Activated CD8-positive, alpha-beta memory T cell treated with anti-CD3 and anti-CD28 coated beads, Interleukin-2, amount 50 U/mL, for 48 hours (primary cell): ENCODE data around the gene CDC42EP2.

Source experiments
- DNase-seq: peaks from one replicate; pipeline ENCODE4 v3.0.0-alpha.2; 2020

The CDC42EP2 gene

GRCh38 chr11:65362320-65362931 lies 47.8 kb downstream of the CDC42EP2 start:
- no peak for DNase-seq

DNA sequence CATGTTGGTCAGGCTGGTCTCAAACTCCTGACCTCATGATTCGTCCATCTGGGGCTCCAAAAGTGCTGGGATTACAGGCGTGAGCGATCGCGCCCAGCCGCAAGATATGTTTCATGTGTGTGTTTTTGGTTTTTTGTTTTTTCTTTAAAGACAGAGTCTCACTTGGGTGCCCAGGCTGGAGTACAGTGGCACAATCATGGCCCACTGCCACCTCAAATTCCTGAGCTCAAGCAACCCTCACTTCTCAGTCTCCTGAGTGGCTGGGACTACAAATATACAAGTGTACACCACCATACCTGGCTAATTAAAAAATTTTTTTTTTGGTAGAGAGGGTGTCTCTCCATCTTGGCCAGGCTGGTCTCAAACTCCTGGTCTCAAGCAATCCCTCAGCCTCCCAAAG lies 48.3 kb downstream of the CDC42EP2 start:
- DNase-seq: no peak

DNA sequence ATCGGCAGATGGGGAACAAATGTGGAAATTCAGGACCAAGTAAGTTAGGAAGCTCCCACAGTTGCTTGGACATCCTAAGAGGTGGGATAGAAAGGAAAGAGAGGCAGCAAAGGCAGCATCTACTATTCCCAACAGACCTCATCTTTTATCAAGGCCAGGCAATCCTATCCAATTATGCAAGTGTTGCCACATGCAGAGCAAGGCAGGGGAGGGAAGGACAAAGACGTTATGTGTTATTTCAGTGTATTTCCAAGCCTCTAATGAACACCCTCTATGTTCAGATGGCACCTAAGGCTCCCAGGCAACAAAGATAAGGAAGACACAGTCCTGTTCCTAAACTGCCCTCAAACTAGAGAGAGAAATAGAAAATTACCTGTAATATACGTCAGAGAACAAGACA lies 49.1 kb downstream of the CDC42EP2 start:
- DNase-seq: no peak

DNA sequence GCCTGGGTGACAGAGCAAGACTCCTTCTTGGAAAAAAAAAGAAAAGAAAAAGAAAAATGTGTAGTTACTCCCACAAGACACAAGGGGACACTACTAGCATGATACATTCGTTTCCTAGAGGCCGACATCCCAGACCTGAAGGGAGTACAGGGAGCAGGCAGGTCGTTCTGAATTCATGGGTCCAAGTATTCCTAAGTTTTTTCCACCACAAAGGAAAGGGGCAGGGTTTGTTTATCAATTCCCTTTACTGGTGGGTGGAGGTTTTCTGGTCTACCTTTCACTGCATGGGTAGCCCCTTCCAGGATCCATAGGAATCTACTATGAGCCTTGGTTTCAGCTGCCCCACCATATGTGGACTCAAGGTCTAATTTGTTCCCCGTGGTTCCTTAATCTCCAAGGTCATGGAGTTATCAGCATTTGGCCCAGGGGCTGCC lies 51.7 kb downstream of the CDC42EP2 start:
- DNase-seq: no peak

DNA sequence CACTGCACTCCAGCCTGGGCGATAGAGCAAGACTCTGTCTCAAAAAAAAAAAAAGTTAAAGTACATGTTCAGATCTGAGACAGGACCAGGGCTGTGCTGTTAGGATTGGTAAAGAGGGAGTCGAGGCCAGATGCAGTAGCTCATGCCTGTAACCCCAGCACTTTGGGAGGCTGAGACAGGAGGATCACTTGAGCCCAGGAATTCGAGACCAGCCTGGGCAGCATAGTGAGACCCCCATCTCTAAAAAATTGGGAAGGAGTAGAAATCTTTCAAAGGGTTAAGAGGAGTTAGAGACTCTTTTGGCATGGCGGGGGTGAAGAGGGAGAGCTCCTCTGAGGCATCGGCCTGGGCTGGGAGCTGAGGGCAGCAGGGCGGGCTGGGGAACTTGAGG lies 56.0 kb downstream of the CDC42EP2 start:
- DNase-seq: no peak
